B cell (primary cell): ENCODE data around the gene EARS2. TPM values are rescaled to one million over a fixed set of nuclear protein-coding genes. Genes with fewer than 3 reads are reported as not detected.
A peak's percentile ranks its signal among the peaks of the same experiment; 100 is the strongest.

Experiments
- ATAC-seq: fragments of 200-7000 bp; cut with Tn5 transposase; one replicate; pipeline ENCODE4 v1.10.0; 2021; ENCODE audit warnings: low read depth, mild to moderate bottlenecking, moderate number of reproducible peaks, moderate library complexity
- CTCF ChIA-PET: fragments of 350-600 bp; sonication (Branson Sonifier 250); formaldehyde crosslinking; loops from one replicate; lab custom pipeline; 2021; ENCODE audit warnings: antibody characterized with exemption, inconsistent platforms; lab: Charles Lee
- POLR2A ChIA-PET: fragments of 350-600 bp; sonication (Branson Sonifier 250); formaldehyde crosslinking; loops from one replicate; lab custom pipeline; 2021; ENCODE audit warnings: antibody characterized with exemption; lab: Charles Lee
- DNase-seq: peaks from one replicate; pipeline ENCODE4 v3.0.0; 2013
- H2AFZ ChIP-seq: 2 replicates; pipeline ENCODE4 v1.6.1; 2012; ENCODE audit warnings: mild to moderate bottlenecking, low read depth, low read length; ENCODE audit not compliant: insufficient read depth, poor library complexity, severe bottlenecking
- H3K27ac ChIP-seq, 2 donors: 1 replicate in 1 of 2; 2 replicates in 1 of 2; pipeline ENCODE4 v1.5.1; 2012 to 2013; ENCODE audit warnings: low read length in 2 of 2, mild to moderate bottlenecking in 2 of 2, moderate library complexity in 1 of 2
- H3K27me3 ChIP-seq, 4 experiments: fragments of 200-600 bp in 1 of 4; sonication (generic) in 1 of 4; replicated peaks in 1 of 4; 1 replicate in 2 of 4; 2 replicates in 2 of 4; pipeline versions ENCODE4 v1.6.1 to v1.7.0; 2013 to 2016; ENCODE audit warnings: low read length in 3 of 4, mild to moderate bottlenecking in 2 of 4, mixed read lengths in 1 of 4, moderate library complexity in 1 of 4; ENCODE audit not compliant: insufficient read depth in 4 of 4, control insufficient read depth in 3 of 4; ENCODE audit errors: control extremely low read depth in 1 of 4
- H3K36me3 ChIP-seq, 2 experiments: replicated peaks in 1 of 2; 1 replicate in 1 of 2; 2 replicates in 1 of 2; pipeline versions ENCODE4 v1.6.1 to v1.7.1; 2013; ENCODE audit warnings: low read length in 1 of 2; ENCODE audit not compliant: insufficient read depth in 2 of 2, control insufficient read depth in 1 of 2; ENCODE audit errors: control extremely low read depth in 1 of 2, extremely low read depth in 1 of 2
- H3K4me1 ChIP-seq, 2 donors: fragments of 200-600 bp in 1 of 2; sonication (generic) in 1 of 2; 1 replicate in 1 of 2; 2 replicates in 1 of 2; pipeline versions ENCODE4 v1.5.1 to v1.6.1; 2013 to 2017; ENCODE audit warnings: low read length in 2 of 2; ENCODE audit not compliant: control insufficient read depth in 2 of 2, insufficient read depth in 2 of 2
- H3K4me2 ChIP-seq: replicated peaks from 2 replicates; pipeline ENCODE3; 2012; ENCODE audit warnings: mild to moderate bottlenecking, low read depth, low read length; ENCODE audit not compliant: poor library complexity, severe bottlenecking
- H3K4me3 ChIP-seq, 5 experiments: fragments of 200-600 bp in 1 of 5; sonication (generic) in 1 of 5; 1 replicate in 3 of 5; 2 replicates in 2 of 5; pipeline versions ENCODE4 v1.5.1 to v1.7.0; 2011 to 2016; ENCODE audit warnings: low read length in 4 of 5, mild to moderate bottlenecking in 4 of 5, low read depth in 2 of 5, control low read depth in 1 of 5, moderate library complexity in 1 of 5; ENCODE audit not compliant: insufficient read depth in 1 of 5; ENCODE audit errors: control extremely low read depth in 1 of 5, extremely low read depth in 1 of 5
- H3K79me2 ChIP-seq: fragments of 200-600 bp; sonication (generic); one replicate; pipeline ENCODE4 v1.6.0; 2016; ENCODE audit warnings: low read length; ENCODE audit not compliant: control insufficient read depth, insufficient read depth
- H3K9ac ChIP-seq: fragments of 200-600 bp; sonication (generic); 2 replicates; pipeline ENCODE4 v1.6.1; 2017; ENCODE audit warnings: mild to moderate bottlenecking, low read length, moderate library complexity
- H3K9me3 ChIP-seq, 3 donors: one replicate each; pipeline versions ENCODE4 v1.6.1 to v1.7.1; 2013; ENCODE audit warnings: low read length in 2 of 3; ENCODE audit not compliant: control insufficient read depth in 2 of 3, insufficient read depth in 1 of 3; ENCODE audit errors: control extremely low read depth in 1 of 3
- H4K20me1 ChIP-seq: 2 replicates; pipeline ENCODE4 v1.6.0; 2012; ENCODE audit warnings: mild to moderate bottlenecking, low read length; ENCODE audit not compliant: insufficient read depth, control insufficient read depth, poor library complexity, severe bottlenecking
- H3K27ac Mint-ChIP-seq: one replicate; pipeline ENCODE4 v1.8.0; 2021; ENCODE audit warnings: mixed read lengths
- H3K27me3 Mint-ChIP-seq: one replicate; pipeline ENCODE4 v1.8.0; 2021; ENCODE audit warnings: mixed read lengths
- H3K4me1 Mint-ChIP-seq: one replicate; pipeline ENCODE4 v1.8.0; 2021; ENCODE audit warnings: mixed read lengths
- H3K4me3 Mint-ChIP-seq: one replicate; pipeline ENCODE4 v1.8.0; 2021; ENCODE audit warnings: mixed read lengths
- H3K9me3 Mint-ChIP-seq: one replicate; pipeline ENCODE4 v1.8.0; 2022; ENCODE audit warnings: mixed read lengths; ENCODE audit not compliant: insufficient read depth
- CTCF ChIP-seq: fragments of 200-600 bp; IDR thresholded peaks from one replicate; pipeline ENCODE4 v1.8.0; 2022; ENCODE audit warnings: antibody characterized with exemption, mild to moderate bottlenecking
- EZH2 ChIP-seq: IDR thresholded peaks from 2 replicates; pipeline ENCODE4 v1.6.1; 2012; ENCODE audit warnings: borderline replicate concordance, low read depth, mild to moderate bottlenecking, moderate library complexity, low read length; ENCODE audit not compliant: insufficient read depth, poor library complexity, severe bottlenecking
- WGBS: methylation state at CpG from one replicate; pipeline ENCODE4 v1.1.5; 2013; ENCODE audit warnings: missing lambda C conversion rate; ENCODE audit not compliant: insufficient coverage; 5-methylcytosine and 5-hydroxymethylcytosine counted together
- intact Hi-C: fragments of 100-400 bp; cut with micrococcal nuclease; formaldehyde crosslinking; loops from one replicate; pipeline ENCODE4 v1.10.0; 2022
- polyA plus RNA-seq: library from polyadenylated mRNA; depleted of rRNA; stranded (reverse); fragments of >200 nt; gene quantifications from 2 replicates; pipeline ENCODE4 v1.2.3, GENCODE V29; 2012
- total RNA-seq, 2 donors: library from RNA; stranded (reverse); fragments of 120-200 nt in 1 of 2; gene quantifications; 1 replicate in 1 of 2; 2 replicates in 1 of 2; pipeline versions ENCODE4 v1.2.3 to v1.2.4, GENCODE V29; 2013 to 2022

EARS2 gene
- total and polyA plus RNA-seq, 2 donors (not counting 1 experiment from before 2014, with no cell fraction given), result 14.6 to 15.1 TPM

- Mint-ChIP-seq H3K27me3 (no peaks in the 10 kb centered on the region), H3K9me3 (no peaks in the 10 kb centered on the region), H3K27ac (peak overlapping the region; percentile 89), H3K4me1 (peaks cover 55% of the 10 kb centered on the region), H3K4me3 (peak overlapping the region; percentile 41)
- no peaks in the 10 kb centered on the region for H3K9me3 ChIP-seq
- ATAC-seq (no peak), DNase-seq (no peak)
- H3K4me2 ChIP-seq, result no peak overlapping the region
- no peak overlapping the region for H3K4me3 ChIP-seq
- intact Hi-C loops, result no loop called here
- peaks cover 6% of the 10 kb centered on the region for H4K20me1 ChIP-seq
- 33% methylated on average over 2 of the region's 7 CpGs for WGBS
- H3K4me1 ChIP-seq, result peaks cover 38 to 49% of the 10 kb centered on the region in 2 donors
- CTCF ChIA-PET, result interaction anchor here (0.6 kb wide), 1 partner anchor 1384 kb away, joined by 3 read pairs; no protein-coding TSS in a partner anchor
- H3K27me3 ChIP-seq, result no peaks in the 10 kb centered on the region
- TF ChIP-seq CTCF (no peak), EZH2 (no peak)
- H3K27ac ChIP-seq, result peak overlapping the region in 1 of 2 donors; percentile 33
- POLR2A ChIA-PET, result interaction anchor here (0.6 kb wide), 3 partner anchors 19 to 57 kb away, joined by 3 to 5 read pairs (median 3); no protein-coding TSS in a partner anchor
- peaks cover 26% of the 10 kb centered on the region for H3K79me2 ChIP-seq
- no peak overlapping the region for H3K9ac ChIP-seq
- no peaks in the 10 kb centered on the region for H3K36me3 ChIP-seq
- no peak overlapping the region for H2AFZ ChIP-seq
Observed at GRCh38 chr16:23514381-23515152, 42.6 kb downstream of the EARS2 start.

GRCh38 chr16:23512168-23512695 lies 44.9 kb downstream of the EARS2 start:
- 72% methylated on average over 2 of the region's 4 CpGs for WGBS
- DNase-seq, result no peak
- Histone ChIP-seq H3K36me3 (peaks cover 0 to 8% of the 10 kb centered on the region in 2 experiments), H2AFZ (no peak overlapping the region), H3K79me2 (peaks cover 42% of the 10 kb centered on the region), H3K9me3 (no peaks in the 10 kb centered on the region), H3K4me3 (no peak overlapping the region), H3K4me2 (no peak overlapping the region), H3K9ac (no peak overlapping the region), H4K20me1 (peaks cover 23% of the 10 kb centered on the region), H3K27me3 (no peaks in the 10 kb centered on the region), H3K27ac (no peak overlapping the region), H3K4me1 (peaks cover 27 to 46% of the 10 kb centered on the region in 2 donors)
- peak overlapping the region; percentile 22 for H3K27ac Mint-ChIP-seq
- ChIA-PET CTCF (no interaction called here), POLR2A (no interaction called here)
- TF ChIP-seq CTCF, result no peak
- TF ChIP-seq EZH2, result no peak
- no peaks in the 10 kb centered on the region for H3K27me3 Mint-ChIP-seq
- ATAC-seq, result no peak
- intact Hi-C loops, result no loop called here
- no peaks in the 10 kb centered on the region for H3K9me3 Mint-ChIP-seq
- H3K4me1 Mint-ChIP-seq, result peaks cover 51% of the 10 kb centered on the region
- no peak overlapping the region for H3K4me3 Mint-ChIP-seq
